SW 1271 (cell line): Measurements from ENCODE around the gene MFSD12.
"Not testable (repeated sequence)": the region's sequence is repeated elsewhere in the genome, so short reads cannot be mapped to it uniquely, and the experiment has no call there.

Source experiments
- DNase-seq, 2 experiments: peaks; one replicate each; lab custom pipeline; 2025; lab: John Stamatoyannopoulos, UW

MFSD12 gene

GRCh38 chr19:3536429-3537100 is 20.8 kb downstream of the MFSD12 start:
- DNase-seq, result no peak

GRCh38 chr19:3535981-3536380 is 21.4 kb downstream of the MFSD12 start:
- no peak for DNase-seq

- DNase-seq, result no peak
These were observed 21.8 kb downstream of the MFSD12 start for GRCh38 chr19:3535563-3535965.

GRCh38 chr19:3535235-3535535 is 22.2 kb downstream of the MFSD12 start:
- no peak for DNase-seq

GRCh38 chr19:3534375-3535234 is 22.8 kb downstream of the MFSD12 start:
- DNase-seq, result no peak

- DNase-seq, result no peak
These were observed 23.7 kb downstream of the MFSD12 start for GRCh38 chr19:3533563-3534216.

- DNase-seq, result no peak
These were observed 24.4 kb downstream of the MFSD12 start for GRCh38 chr19:3533033-3533432.

- DNase-seq, result no peak
These were observed 25.1 kb downstream of the MFSD12 start for GRCh38 chr19:3532154-3532786.

GRCh38 chr19:3531716-3532115 is 25.7 kb downstream of the MFSD12 start:
- DNase-seq, result no peak

- no peak for DNase-seq
These were observed 27.0 kb downstream of the MFSD12 start for GRCh38 chr19:3530389-3530788.

GRCh38 chr19:3529299-3529698 is 28.1 kb downstream of the MFSD12 start:
- not testable (repeated sequence) for DNase-seq

- DNase-seq, result no peak
These were observed 28.7 kb downstream of the MFSD12 start for GRCh38 chr19:3528539-3529211.

- DNase-seq, result no peak
These were observed 29.3 kb downstream of the MFSD12 start for GRCh38 chr19:3528080-3528479.

GRCh38 chr19:3527238-3527910 is 30.0 kb downstream of the MFSD12 start:
- no peak for DNase-seq

GRCh38 chr19:3526507-3527237 is 30.7 kb downstream of the MFSD12 start:
- DNase-seq, result no peak

- DNase-seq, result no peak
These were observed 32.4 kb downstream of the MFSD12 start for GRCh38 chr19:3524904-3525451.

- DNase-seq, result no peak
These were observed 33.1 kb downstream of the MFSD12 start for GRCh38 chr19:3524078-3524842.

GRCh38 chr19:3523361-3524077 is 33.9 kb downstream of the MFSD12 start:
- no peak for DNase-seq
